HG03342 (cell line): Measurements from ENCODE around the gene ELFN1.

ENCODE experiments used
- ATAC-seq: cut with Tn5 transposase; IDR thresholded peaks from one replicate; pipeline ENCODE4 v1.9.1; 2021; ENCODE audit warnings: mild to moderate bottlenecking, moderate library complexity; ENCODE audit not compliant: unreplicated experiment

The ELFN1 gene

DNA sequence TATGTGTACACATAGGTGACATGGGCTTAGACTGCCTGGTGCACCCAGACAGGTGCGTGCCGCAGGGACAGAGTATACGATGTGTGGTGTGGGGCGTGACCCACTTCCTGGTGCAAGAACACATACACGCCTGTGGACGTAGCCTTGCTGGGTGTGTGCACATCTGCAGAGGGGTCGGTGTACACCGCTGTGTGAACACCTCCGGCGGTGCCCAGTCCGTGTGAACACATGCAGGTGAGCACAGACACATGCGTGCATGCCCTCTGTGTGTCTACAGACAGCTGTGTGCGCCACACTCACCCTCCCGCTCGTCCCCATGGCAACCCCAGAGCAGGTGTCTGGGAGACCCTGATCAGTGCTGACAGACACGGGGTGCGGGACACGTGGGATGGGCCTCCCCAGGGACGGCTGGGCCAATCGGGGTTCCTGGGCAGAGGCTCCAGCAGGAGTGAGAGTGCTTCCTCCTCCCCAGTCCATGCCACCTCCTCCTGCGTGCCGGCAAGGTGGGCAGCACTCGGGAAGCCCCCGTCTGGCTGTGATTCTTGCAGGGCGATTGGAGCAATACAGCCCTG, 23.4 kb downstream of the ELFN1 start:
- ATAC-seq: no peak

DNA sequence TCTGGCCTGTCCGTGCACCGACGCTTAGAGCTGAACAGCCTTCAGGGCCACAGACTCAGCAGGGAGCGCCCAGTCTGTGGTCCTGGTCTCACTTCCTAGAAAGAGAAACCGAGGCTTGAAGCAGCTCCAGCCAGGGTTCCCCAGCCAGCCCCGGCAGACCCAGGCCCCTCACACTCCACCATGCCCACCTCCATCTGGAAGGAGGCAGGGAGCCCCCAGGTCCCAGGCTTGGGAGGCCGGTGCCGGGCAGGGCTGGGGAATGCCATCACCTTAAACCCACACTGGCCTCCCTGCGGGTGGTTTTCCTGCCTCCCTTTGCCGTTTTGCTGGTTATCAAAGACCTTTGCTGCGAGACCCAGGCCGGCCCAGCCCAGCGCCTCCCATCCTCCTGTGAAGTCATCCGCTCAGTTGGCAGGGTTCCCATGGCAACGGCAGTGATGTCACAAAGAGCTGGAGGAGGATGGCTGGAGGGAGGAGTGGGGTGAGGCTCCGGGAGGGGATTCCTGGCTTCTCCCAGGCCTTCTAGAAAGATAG, 24.0 kb downstream of the ELFN1 start:
- no peak for ATAC-seq

DNA sequence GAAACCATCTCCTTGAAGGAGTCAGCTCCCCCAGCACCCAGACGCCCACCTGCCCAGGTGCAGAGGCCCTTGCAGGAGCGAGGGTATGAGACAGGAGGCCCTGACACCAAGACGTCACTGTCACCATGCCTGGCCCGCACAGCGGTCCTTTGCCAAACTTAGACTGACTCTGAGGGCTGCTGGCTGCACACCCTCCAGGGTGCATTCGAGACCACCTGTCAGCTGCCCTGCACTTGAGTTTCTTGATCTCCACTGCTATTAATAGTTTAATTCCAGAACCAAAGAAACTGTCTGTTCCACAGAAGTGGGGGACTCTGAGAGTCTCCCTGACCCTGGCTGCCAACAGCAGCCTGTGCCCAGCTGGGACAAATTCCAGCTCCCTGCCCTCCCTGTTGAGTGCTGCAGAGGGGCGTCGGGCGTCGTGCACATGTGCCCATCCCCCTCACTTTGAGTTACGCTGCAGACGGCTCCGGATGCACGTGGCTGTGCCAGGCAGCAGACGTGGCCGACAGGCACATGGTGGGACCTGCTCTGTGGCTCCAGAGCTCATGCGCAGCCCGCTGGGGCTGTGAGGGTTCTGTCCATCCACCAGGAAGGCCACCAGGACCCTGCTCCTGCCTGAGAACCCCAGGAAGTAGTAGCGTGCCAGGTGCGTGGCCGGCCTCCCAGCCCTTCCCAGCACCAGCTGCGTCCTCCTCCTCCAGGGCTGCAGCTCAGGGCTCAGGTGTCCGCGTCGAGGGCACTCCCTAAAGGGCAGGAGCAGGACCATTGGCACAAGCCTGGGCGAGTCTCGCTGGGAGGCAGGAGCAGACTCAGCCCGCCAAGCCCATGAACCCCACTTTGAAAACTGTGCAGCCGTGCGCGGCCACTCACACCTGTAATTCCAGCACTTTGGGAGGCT, 24.8 kb downstream of the ELFN1 start:
- no peak for ATAC-seq

DNA sequence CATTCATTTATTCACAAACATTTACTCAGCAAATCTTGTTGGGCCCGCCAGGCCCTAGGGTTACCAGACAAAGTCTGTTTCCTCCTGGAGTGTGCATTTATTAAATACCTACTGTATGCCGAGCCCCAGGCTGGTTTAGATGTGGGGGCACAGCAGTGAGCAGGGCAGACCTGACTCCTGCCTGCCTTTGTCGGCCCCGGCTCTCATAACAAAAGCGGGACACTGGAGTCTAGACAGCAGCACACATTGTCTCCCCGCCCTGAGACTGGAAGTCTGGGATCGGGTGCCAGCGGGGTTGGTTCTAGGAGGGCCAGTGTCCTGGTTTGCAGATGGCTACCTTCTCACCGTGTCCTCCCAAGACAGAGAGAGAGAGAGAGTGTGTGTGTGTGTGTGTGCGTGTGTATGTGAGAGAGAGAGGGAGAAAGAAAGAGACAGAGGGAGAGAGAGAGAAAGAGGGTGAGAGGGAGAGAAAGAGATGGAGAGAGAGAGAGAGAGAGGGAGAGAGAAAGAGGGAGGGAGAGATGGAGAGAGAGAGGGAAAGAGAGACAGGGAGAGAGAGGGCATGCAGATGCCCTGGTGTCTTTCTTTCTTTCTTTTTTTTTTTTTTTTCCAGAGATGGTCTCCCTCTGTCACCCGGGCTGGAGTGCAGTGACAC, 25.9 kb downstream of the ELFN1 start:
- no peak for ATAC-seq

DNA sequence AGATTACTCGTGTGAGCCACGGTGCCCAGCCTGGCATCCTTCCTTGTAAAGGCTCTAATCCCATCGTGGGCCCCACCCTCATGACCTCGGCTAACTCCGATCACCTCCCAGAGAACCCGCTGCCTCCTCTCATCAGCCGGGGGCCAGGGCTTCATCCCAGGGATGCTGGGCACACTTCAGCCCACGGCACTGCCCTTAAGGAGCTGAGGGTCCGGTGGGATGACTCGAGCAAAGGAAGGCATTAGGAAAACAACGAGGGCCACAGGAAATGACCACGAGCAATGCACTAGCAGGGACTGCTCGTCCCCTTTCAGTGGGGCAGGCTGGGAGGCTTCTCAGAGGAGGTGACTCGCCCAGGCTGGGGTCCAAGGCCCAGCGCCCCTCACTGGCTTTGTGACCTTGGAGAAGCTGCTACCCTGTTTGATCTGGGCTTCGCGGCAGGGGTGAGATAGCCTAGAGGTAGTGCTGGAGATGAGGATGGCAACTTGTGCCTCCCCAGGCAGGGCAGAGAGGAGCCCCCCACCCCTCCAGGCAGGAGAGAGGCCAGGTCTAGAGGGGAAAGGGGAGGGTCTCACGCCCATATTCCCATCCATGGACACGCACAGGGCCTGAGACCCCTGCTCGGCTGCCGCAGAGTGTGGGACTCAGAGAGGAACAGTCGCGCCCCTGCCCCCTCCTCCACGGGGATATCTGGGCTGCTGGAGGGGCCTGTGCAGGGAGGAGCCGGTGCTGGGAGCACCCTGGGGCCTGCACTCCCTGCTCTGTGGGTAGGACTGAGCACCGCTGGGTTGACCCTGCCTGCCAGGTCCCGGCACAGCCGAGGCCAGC, 26.8 kb downstream of the ELFN1 start:
- ATAC-seq: no peak

DNA sequence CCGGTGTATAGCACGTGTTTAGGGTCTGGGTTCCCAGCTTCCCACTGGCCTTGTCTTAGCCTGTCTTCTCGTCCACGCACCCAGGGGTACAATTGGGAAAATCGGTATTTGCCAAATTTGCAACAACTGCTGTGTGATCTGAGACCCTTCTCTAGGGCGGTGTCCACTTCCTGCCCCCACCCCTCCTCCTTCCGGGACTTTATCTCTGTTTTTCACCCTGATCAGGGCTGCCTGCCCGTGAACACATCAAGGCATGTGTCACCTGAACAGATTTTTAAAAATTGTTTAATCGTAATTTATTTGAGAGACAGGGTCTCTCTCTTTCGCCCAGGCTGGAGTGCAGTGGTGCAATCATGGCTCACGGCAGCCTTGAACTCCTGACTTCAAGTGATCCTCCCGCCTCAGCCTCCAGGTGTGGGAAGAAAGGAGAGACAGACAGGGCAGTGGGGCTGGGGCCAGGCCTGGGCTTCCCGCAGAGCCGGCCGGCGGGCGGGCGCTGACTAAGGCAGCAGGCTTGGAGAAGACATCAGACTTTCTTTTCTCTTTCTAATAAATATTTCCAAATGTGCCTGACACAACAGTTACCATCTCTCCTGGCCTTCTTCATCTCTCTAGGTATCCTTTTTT, 27.5 kb downstream of the ELFN1 start:
- ATAC-seq: no peak

DNA sequence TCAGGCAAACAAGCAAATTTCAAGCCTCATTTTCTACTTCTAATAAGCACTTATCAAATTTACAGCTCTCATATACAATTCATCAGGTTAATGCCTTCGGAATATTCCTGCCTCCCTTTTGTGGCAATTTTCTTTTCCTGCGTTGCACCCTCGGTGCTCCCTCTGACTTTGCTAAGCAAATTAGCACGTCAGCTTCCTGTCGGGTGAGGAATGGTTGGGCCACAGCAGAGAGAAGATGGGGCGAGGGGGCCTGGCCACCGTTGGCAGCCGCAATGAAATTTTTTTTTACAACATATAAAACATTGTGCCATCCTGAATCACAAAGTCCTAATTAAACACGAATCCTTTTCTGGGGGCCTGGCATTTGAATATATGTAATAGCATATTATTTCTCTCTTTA, 28.1 kb downstream of the ELFN1 start:
- ATAC-seq: no peak

DNA sequence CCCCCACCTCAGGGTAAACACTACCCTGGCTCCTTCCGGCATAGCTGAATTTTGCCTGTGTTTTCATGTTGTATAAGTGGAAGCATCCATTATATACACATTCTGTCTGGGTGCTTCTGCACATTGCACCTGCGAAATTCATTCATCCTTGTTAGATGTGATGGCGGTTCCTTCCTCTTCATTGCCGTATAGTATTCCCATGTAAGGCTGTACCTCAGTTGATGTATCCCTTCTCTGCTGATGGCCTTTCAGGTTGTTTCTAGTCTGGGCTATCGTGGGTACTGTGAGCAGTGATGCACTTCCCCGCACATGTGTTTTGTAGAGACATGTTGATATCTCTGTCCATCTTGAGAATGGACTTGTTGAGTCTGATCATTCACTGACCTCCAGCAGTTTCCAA, 28.9 kb downstream of the ELFN1 start:
- ATAC-seq: no peak

DNA sequence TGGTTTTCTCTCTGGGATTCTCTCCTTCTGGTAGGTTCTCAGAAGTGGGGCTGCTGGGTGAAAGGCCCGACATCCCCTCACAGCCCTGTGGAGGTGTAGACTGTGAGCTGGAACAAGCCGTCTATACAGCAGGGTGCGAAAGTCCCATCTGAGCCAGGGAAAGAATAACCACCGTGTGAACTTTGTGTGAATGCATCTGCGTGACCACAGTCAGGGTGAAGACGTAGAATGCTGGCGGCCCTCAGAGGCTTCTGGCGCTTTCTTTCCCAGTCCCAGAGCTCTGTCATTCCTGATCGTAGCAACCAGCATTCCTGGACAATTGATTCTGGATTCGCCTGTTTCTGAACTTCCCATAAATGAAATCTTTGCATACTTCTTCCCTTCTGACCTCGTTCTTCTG, 30.0 kb downstream of the ELFN1 start:
- no peak for ATAC-seq

DNA sequence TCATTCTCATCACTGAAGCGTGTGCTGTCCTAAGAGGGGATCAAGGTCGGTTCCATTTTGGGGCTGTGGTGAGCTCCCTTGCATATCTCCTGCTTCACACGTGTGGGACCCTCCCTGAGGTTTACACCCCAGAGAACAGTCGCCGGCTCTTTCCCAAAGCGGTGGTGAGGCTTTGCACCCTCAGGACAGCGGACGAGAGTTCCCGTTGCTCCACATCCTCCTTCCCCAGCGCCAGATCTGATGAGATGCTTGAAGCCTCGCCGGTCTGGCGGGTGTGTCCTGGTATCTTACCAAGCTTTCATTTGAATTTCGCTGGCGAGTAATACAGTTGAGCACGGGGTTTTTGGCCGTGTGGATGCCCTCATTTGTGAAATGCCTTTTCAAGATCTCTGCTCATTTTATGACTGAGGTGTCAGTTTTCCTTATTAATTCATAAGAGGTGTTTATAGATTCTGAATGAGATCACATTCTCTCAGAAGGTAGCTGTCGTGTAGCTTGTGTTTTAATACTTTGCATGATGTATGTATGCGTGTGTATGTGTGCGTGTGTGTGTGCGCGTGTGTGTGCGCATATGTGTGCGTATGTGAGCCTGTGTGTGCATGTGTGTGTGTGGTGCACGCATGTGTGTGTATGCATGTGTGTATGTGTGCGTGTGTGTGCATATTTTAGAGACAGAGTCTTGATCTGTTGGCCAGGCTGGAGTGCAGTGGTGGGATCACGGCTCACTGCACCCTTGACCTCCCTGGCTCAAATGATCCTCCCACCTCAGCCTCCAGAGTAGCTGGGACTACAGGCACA, 30.7 kb downstream of the ELFN1 start:
- ATAC-seq: no peak

DNA sequence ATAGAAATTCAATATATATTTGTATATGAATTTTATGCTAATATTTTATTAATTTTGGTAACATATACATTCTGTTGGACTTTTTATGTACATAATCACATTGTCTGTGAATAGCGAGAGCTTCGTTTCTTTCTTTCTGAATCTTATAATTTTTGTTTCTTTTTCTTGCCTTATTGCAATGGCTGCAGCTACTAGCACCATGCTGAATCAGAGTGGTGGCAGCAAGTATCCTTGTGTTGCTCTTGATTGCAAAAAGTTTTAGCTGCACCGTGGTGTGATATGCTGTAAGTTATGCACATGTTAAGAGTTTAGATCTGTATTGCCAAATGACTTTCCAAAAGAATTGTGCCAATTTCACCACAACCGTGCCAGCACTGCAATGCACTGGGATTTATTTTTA, 32.6 kb downstream of the ELFN1 start:
- no peak for ATAC-seq

DNA sequence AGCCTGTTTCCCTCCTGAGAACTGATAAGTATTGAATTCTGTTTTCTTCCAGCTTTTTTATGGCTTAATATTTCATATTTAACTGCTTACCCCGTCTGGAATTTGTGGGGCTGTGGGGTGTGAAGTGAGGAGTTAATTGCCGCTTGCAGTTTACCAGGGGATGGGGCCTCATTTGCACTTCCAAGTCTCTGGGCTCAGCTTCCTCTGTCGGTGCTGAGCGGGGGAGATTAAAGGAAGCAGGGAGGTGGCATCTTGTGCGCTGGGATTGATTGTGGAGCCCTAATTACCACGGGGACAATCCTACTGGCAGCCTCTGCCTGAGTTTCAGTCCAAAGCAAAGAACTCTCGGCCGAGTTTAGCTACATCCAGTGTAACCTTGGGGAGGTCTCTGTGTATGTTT, 33.4 kb downstream of the ELFN1 start:
- ATAC-seq: no peak

DNA sequence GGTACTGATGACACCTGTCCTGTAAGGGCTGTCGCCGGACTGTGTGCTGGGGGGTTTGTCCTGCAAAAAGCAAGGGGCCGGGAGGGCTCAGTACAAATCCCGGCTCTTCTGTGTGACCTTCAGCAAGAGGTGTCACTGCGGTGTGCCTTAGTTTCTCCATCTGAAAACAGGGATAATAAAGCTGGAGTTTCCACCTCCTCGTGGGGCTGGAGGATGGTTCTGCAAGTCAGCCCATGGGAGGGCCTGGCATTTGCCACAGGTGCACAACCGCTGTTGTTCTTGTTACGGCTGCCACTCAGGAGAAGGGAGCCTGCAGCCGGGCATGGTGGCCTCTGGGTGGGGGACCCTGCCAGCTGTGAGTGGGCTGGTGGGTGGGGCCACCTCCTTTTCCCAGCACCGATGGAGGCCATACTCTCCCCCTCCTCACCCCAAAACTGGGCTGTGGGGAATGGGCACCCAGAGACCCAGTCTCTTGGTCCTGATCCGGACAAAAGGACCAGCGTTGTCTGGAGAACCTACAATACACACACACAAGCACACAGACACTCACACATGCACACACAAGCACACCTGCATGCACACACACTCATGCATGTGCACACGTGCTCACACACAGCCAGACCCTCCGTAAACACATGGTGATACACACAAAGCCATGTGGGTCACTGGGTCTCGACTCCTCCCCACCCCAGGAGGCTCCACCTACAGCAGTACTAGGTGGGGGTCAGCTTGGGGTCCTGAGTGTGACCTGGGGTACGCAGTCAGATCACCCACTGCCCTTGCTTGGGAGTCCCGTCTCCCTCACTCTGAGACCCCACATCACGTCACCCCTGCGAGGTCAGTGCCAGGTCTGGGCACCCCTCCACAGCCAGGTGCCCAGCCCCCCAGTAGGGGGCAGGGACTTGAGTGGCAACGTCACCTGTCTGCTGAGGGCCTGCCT, 34.1 kb downstream of the ELFN1 start:
- no peak for ATAC-seq

DNA sequence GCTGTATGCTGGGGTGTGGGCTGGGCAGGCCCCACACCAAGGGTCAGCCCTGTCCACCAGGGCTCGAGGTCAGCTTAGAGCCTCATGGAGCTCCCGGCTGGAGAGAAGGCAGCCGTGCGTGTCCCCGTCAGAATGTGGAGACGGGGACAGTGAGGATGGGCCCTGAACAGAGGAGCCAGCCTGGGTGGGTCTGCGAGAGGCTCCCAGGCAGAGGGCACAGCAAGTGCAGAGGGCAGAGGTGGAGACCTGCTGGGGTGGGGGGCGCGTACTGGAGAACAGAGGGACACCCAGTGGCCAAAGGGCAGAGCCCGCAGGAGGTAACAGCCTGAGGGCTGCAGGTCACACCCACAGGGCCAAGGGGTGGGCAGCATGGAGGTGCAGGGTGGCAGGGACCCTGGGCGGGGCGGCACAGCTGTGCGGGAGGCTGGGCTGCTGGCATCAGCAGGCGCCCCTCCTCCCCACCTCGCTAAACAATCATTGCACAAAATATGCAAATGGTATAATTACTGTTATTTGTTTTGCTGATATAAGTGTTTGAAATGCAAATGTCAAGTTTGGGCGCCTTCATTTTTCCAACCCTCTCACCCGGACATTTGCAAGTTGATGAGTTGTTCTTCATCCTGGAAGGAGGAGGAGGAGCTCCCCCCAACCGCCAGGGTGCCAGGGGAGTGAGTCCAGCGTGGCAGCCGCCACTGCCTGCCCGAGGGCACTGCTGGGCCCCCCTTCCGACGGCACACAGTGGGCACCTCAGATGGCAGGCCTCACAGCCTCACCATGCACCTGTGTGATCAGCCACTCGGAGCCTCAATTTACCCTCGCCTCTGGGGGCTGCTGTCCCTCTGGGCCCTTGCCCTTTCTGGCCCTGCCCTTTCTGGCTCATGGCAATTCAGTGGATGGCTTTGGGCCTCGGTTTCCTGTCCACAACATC, 35.0 kb downstream of the ELFN1 start:
- no peak for ATAC-seq

DNA sequence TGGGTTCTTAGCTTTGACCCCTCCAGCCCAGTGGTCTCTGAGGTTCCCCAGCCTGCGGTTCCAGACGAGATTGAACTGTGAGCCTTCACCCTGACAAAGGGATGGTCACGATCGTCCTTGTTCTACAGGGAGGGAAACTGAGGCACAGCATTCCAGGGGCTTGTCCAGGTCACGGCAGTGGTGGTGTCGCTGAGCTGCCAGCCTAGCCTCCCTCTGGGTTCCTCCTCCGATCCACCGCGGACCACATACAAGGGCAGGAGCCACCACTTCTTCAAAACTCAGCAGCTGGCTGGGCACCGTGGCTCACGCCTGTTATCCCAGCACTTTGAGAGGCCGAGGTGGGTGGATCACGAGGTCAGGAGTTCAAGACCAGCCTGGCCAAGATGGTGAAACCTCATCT, 35.8 kb downstream of the ELFN1 start:
- ATAC-seq: no peak

DNA sequence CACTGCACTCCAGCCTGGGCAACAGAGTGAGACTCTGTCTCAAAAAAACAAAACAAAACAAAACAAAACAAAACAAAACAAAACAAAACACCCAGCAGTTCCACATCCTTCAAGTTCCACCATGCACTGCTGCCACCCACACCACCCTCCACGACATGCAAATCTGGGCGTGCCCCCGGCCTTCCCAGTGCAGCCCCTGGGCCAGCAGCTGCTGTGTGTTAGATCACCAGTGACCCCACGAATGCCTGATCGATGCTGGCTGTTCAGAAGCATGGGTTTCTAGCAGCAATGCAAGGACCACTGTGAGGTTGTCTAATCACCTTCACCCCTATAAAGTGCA, 36.3 kb downstream of the ELFN1 start:
- no peak for ATAC-seq

DNA sequence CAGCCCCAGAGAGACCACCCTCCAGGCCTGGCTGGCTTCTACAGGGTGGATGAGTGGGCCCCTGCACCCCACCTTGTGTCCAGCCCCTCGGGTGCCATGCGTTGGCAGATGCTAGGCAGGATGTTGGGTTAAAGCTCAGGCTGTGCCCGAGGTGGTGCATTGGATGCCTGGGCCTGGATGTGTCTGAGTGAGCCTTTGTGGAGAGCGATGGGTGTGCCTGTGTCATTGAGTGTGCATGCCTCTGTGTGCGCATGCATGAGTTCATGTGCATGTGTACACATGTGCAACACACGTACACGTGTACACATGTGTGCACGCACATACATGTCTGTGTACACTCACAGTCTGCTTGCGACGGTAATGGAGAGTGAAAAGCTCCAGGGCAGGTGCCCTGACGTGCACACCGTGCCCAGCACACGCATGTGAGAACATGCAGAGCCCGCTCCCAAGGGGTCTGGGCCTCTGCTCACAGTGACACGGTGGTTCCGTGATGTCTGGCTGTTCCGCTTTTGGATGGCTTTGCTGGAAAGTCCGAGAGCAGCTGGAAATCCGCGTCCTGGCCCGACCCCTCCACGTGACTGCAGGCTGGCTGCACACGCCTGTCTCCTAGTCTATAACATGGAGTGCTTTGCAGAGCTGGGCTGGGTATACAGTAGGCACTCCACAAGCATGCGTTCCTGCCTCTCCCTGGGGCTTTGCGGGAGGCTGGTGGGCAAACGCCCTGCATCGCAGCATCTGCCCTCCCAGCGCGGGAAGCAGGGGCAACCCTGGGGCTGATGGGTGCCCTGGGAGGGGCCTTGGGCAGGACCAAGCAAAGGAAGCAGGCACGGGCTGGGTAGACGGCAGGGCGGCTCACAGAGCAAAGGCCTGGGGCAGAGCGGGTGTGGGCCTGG, 36.9 kb downstream of the ELFN1 start:
- ATAC-seq: no peak
